K562 (cell line): Measurements from ENCODE around the gene DSE. TPM values are rescaled to one million over a fixed set of nuclear protein-coding genes. Genes with fewer than 3 reads are reported as not detected.

Experiments
- ATAC-seq: fragments of 200-7000 bp; cut with Tn5 transposase; 3 replicates; pipeline ENCODE4 v1.9.1; 2020; ENCODE audit warnings: moderate library complexity
- BruUV-seq: library from RNA; stranded (reverse); fragments of 400-500 nt; replicated peaks from 2 replicates; lab custom pipeline; 2021; lab: Mats Ljungman, UMichigan
- CTCF ChIA-PET: fragments of 300-600 bp; formaldehyde crosslinking; extraction: SDS; loops from one replicate; lab custom pipeline; 2021; ENCODE audit warnings: low intra/inter-chr PET ratio; lab: Yijun Ruan, JAX
- POLR2A ChIA-PET: fragments of 300-600, 350-650 bp; sonication (Branson Sonifier 250); formaldehyde crosslinking; extraction: SDS; loops from one replicate; lab custom pipeline; 2021; ENCODE audit warnings: antibody characterized with exemption, inconsistent platforms; lab: Yijun Ruan, JAX
- DNase-seq, 4 experiments: peaks; one replicate each; pipeline versions ENCODE4 v3.0.0 to v3.0.0-alpha.2; 2011 to 2018; ENCODE audit warnings: low spot score in 3 of 4, mixed read lengths in 3 of 4; ENCODE audit errors: extremely low read depth in 1 of 4
- FAIRE-seq: peaks from 2 replicates; lab custom pipeline; 2011; peaks lifted over from hg19 to GRCh38; lab: Jason Lieb, UNC
- H2AFZ ChIP-seq: 2 replicates; pipeline ENCODE4 v1.6.0; 2011; ENCODE audit warnings: low read depth, low read length, control low read depth, inconsistent platforms
- H3K27ac ChIP-seq: fragments of 200-600 bp; 3 replicates; pipeline ENCODE4 v1.8.0; 2011; ENCODE audit warnings: low read depth, mild to moderate bottlenecking, control low read depth, inconsistent platforms, low read length, moderate library complexity, mixed read lengths; ENCODE audit errors: extremely low read depth
- H3K27me3 ChIP-seq, 2 experiments: fragments of 300-600 bp in 1 of 2; 2 replicates in 1 of 2; 3 replicates in 1 of 2; pipeline versions ENCODE4 v1.6.0 to v1.8.0; 2011; ENCODE audit warnings: inconsistent platforms in 2 of 2, low read length in 2 of 2, mild to moderate bottlenecking in 1 of 2, mixed read lengths in 1 of 2, moderate library complexity in 1 of 2; ENCODE audit not compliant: control insufficient read depth in 2 of 2, insufficient read depth in 2 of 2
- H3K36me3 ChIP-seq: fragments of 300-600 bp; 3 replicates; pipeline ENCODE4 v1.8.0; 2011; ENCODE audit warnings: mild to moderate bottlenecking, low read length, inconsistent platforms; ENCODE audit not compliant: control insufficient read depth, insufficient read depth
- H3K4me1 ChIP-seq, 2 experiments: fragments of 200-600 bp in 1 of 2; replicated peaks in 1 of 2; 2 replicates in 1 of 2; 3 replicates in 1 of 2; pipeline versions ENCODE4 v1.5.1 to v1.8.0; 2011; ENCODE audit warnings: inconsistent platforms in 2 of 2, low read length in 2 of 2, mild to moderate bottlenecking in 1 of 2, mixed read lengths in 1 of 2, moderate library complexity in 1 of 2; ENCODE audit not compliant: control insufficient read depth in 2 of 2, insufficient read depth in 2 of 2
- H3K4me2 ChIP-seq: 2 replicates; pipeline ENCODE4 v1.6.1; 2011; ENCODE audit warnings: low read length, control low read depth, inconsistent platforms, mixed read lengths; ENCODE audit not compliant: insufficient read depth
- H3K4me3 ChIP-seq: fragments of 200-600 bp; sonication (generic), shearing (Covaris generic); 2 replicates; pipeline ENCODE4 v1.5.1; 2016; ENCODE audit warnings: control low read depth, inconsistent platforms
- H3K79me2 ChIP-seq: fragments of 200-600 bp; 3 replicates; pipeline ENCODE4 v1.8.0; 2011; ENCODE audit warnings: low read length, inconsistent platforms; ENCODE audit not compliant: control insufficient read depth, insufficient read depth
- H3K9ac ChIP-seq, 2 experiments: 2 replicates each; pipeline versions ENCODE4 v1.6.0 to v1.6.1; 2011; ENCODE audit warnings: low read depth in 2 of 2, low read length in 2 of 2, control low read depth in 1 of 2, inconsistent platforms in 1 of 2, mild to moderate bottlenecking in 1 of 2, mixed read lengths in 1 of 2; ENCODE audit not compliant: insufficient read depth in 1 of 2
- H3K9me1 ChIP-seq: one replicate; pipeline ENCODE4 v1.6.0; 2011; ENCODE audit warnings: inconsistent platforms, mild to moderate bottlenecking, low read length, moderate library complexity; ENCODE audit not compliant: control insufficient read depth, insufficient read depth
- H3K9me3 ChIP-seq: replicated peaks from 2 replicates; pipeline ENCODE4 v1.5.1; 2011; ENCODE audit warnings: low read depth, low read length, inconsistent platforms; ENCODE audit not compliant: control insufficient read depth, insufficient read depth
- H4K20me1 ChIP-seq: replicated peaks from 2 replicates; pipeline ENCODE4 v1.6.1; 2011; ENCODE audit warnings: low read length, inconsistent platforms, mixed read lengths; ENCODE audit not compliant: control insufficient read depth, insufficient read depth
- C11orf30 ChIP-seq: fragments of 450-650 bp; IDR thresholded peaks from 2 replicates; pipeline ENCODE4 v1.6.1; 2016; ENCODE audit warnings: low read depth, mild to moderate bottlenecking
- CEBPG ChIP-seq, 3 experiments: fragments of 200-800 bp in 1 of 3; sonication (Bioruptor generic) in 1 of 3; sonication (generic) in 1 of 3; formaldehyde crosslinking in 1 of 3; IDR thresholded peaks in 2 of 3; conservative IDR thresholded peaks in 1 of 3; 2 replicates each; pipeline versions ENCODE4 v1.6.1 to v1.8.0; 2016 to 2022; ENCODE audit warnings: missing compliant biosample characterization in 2 of 3, missing genetic modification characterization in 2 of 3, mild to moderate bottlenecking in 1 of 3, missing genetic modification reagents in 1 of 3
- GMEB1 ChIP-seq: fragments of 250-450 bp; sonication (Bioruptor Pico); IDR thresholded peaks from 2 replicates; pipeline ENCODE4 v1.4.0; 2020; ENCODE audit warnings: mild to moderate bottlenecking
- HDAC3 ChIP-seq: fragments of 450-650 bp; IDR thresholded peaks from 2 replicates; pipeline ENCODE4 v1.6.1; 2018; ENCODE audit warnings: borderline replicate concordance, mild to moderate bottlenecking, moderate library complexity; ENCODE audit not compliant: partially characterized antibody
- KDM2B ChIP-seq: fragments of 250-450 bp; sonication (Bioruptor Pico); IDR thresholded peaks from 2 replicates; pipeline ENCODE4 v1.8.0; 2021; ENCODE audit warnings: mild to moderate bottlenecking, moderate library complexity
- SRF ChIP-seq, 2 experiments: fragments of 250-450, 450-650 bp in 1 of 2; sonication (Bioruptor Pico) in 1 of 2; sonication (generic) in 1 of 2; formaldehyde crosslinking; IDR thresholded peaks; 2 replicates each; pipeline versions ENCODE4 v1.5.0 to v1.5.1; 2020 to 2022; ENCODE audit warnings: mild to moderate bottlenecking in 1 of 2, missing genetic modification reagents in 1 of 2
- STAT5B ChIP-seq: fragments of 250-450 bp; sonication (Bioruptor Pico); IDR thresholded peaks from 2 replicates; pipeline ENCODE4 v1.8.0; 2021; ENCODE audit warnings: mild to moderate bottlenecking, inconsistent platforms
- ZNF280B ChIP-seq: fragments of 250-450 bp; sonication (Bioruptor Pico); IDR thresholded peaks from 2 replicates; pipeline ENCODE4 v1.5.1; 2021; ENCODE audit warnings: mild to moderate bottlenecking
- ZNF316 ChIP-seq: fragments of 450-650 bp; IDR thresholded peaks from 2 replicates; pipeline ENCODE4 v1.6.1; 2016
- ZNF695 ChIP-seq: fragments of 450-650 bp; formaldehyde crosslinking; IDR thresholded peaks from 2 replicates; pipeline ENCODE4 v1.4.0; 2020; ENCODE audit warnings: mild to moderate bottlenecking, moderate library complexity
- WGBS: fragments of 100-300 bp; shearing (Covaris generic); methylation state at CpG from one replicate; pipeline ENCODE4 v1.1.6; 2016; ENCODE audit warnings: low coverage, mixed read lengths; ENCODE audit not compliant: insufficient coverage; ENCODE audit errors: missing lambda C conversion rate; 5-methylcytosine and 5-hydroxymethylcytosine counted together
- in situ Hi-C: fragments of 300-500 bp; cut with MboI; formaldehyde crosslinking; loops from 4 replicates; pipeline ENCODE4 v1.15.0; 2018; ENCODE audit warnings: inconsistent platforms, mixed read lengths
- intact Hi-C: fragments of 100-400 bp; cut with micrococcal nuclease; formaldehyde crosslinking; loops from 2 replicates; pipeline ENCODE4 v1.14.2; 2022
- polyA plus RNA-seq, 8 experiments: library from polyadenylated mRNA; depleted of rRNA in 4 of 8; stranded (reverse) in 5 of 8; unstranded in 3 of 8; fragments of >200 nt; fragmentation: Nextera tagmentation in 2 of 8; fragmentation: Illumina TruSeq in 1 of 8; extraction: Ambion mirVana in 2 of 8; extraction: Trizol in 1 of 8; gene quantifications; 2 replicates each; pipeline versions ENCODE4 v1.2.1 to v1.2.3, GENCODE V29; 2011 to 2014; ENCODE audit warnings: inconsistent platforms in 1 of 8, missing spikeins in 1 of 8
- total RNA-seq, 7 experiments: library from RNA; depleted of rRNA in 6 of 7; stranded (reverse); fragments of >200 nt in 6 of 7; fragmentation: Illumina TruSeq in 2 of 7; extraction: Trizol in 2 of 7; gene quantifications; 2 replicates each; pipeline versions ENCODE4 v1.2.1 to v1.2.3, GENCODE V29; 2011 to 2021; ENCODE audit warnings: low replicate concordance in 1 of 7

DSE gene
- total and polyA plus RNA-seq, 9 of the 15 experiments (the other 6 are each of a cell fraction or from before 2014, with no cell fraction given) = 0.49 to 1.7 (median 0.79) TPM

GRCh38 chr6:116392132-116393013 is 21.6 kb downstream of the DSE start:
- no TSS peak for BruUV-seq
- no peak overlapping the region for H3K27ac ChIP-seq
- no peaks in the 10 kb centered on the region for H3K79me2 ChIP-seq
- H3K4me2 ChIP-seq = no peak overlapping the region
- no peaks in the 10 kb centered on the region for H3K4me1 ChIP-seq
- H3K27me3 ChIP-seq = peaks cover 0 to 10% of the 10 kb centered on the region in 2 experiments; a peak in 4 of 5 replicates
- intact Hi-C loops = no loop called here
- no peak for TF ChIP-seq GMEB1 (CRISPR knock-in tag)
- TF ChIP-seq C11orf30 = 0 out of 2 replicates have a peak, but pooled peaks have one; percentile 42
- TF ChIP-seq KDM2B (CRISPR knock-in tag) = no peak
- TF ChIP-seq ZNF316 = peak; percentile 63
- TF ChIP-seq ZNF280B (CRISPR knock-in tag) = no peak
- no peak for TF ChIP-seq ZNF695 (CRISPR knock-in tag)
- TF ChIP-seq STAT5B = no peak
- no peak for TF ChIP-seq HDAC3
- no peak for TF ChIP-seq CEBPG (CRISPR knock-in tag; IDR thresholded peaks at IDR 0.05)
- 0 out of 4 replicates have a peak, but pooled peaks of 1 of the 2 experiments have one; percentile 41 for TF ChIP-seq CEBPG (tag; conservative IDR thresholded peaks at IDR 0.05 in 1 of 2, IDR thresholded peaks at IDR 0.05 in 1 of 2)
- no peak for TF ChIP-seq SRF (CRISPR knock-in tag; IDR thresholded peaks at IDR 0.05)
- 6% methylated on average over 10 of the region's 10 CpGs for WGBS
- in situ Hi-C loops = no loop called here
- H2AFZ ChIP-seq = peak overlapping the region; percentile 48; the same call in 1 of the 2 replicates
- no peak overlapping the region for H3K9ac ChIP-seq
- DNase-seq (no peak), ATAC-seq (no peak), FAIRE-seq (no peak)
- POLR2A ChIA-PET = no interaction called here
- no peak overlapping the region for H3K4me3 ChIP-seq
- no peaks in the 10 kb centered on the region for H3K9me3 ChIP-seq
- no peaks in the 10 kb centered on the region for H3K36me3 ChIP-seq
- no peaks in the 10 kb centered on the region for H3K9me1 ChIP-seq
- CTCF ChIA-PET = no interaction called here
- no peaks in the 10 kb centered on the region for H4K20me1 ChIP-seq
